Mesenchymal stem cell (in vitro differentiated cells and primary cell): ENCODE results near the gene FGB.

ENCODE experiments used
- DNase-seq: peaks from one replicate; pipeline ENCODE4 v3.0.0-alpha.2; 2013
- H2AFZ ChIP-seq: one replicate; pipeline ENCODE4 v1.6.1; 2013; ENCODE audit warnings: low read depth, mild to moderate bottlenecking, control low read depth, inconsistent platforms, low read length, moderate library complexity
- H2AK5ac ChIP-seq: 2 replicates; pipeline ENCODE4 v1.6.1; 2013; ENCODE audit warnings: low read length, moderate library complexity, mild to moderate bottlenecking, inconsistent platforms; ENCODE audit not compliant: severe bottlenecking
- H2BK120ac ChIP-seq: one replicate; pipeline ENCODE4 v1.6.1; 2013; ENCODE audit warnings: low read depth, mild to moderate bottlenecking, inconsistent platforms, low read length, moderate library complexity
- H2BK12ac ChIP-seq, 2 experiments: one replicate each; pipeline ENCODE4 v1.6.1; 2013; ENCODE audit warnings: inconsistent platforms in 2 of 2, low read length in 2 of 2, mild to moderate bottlenecking in 2 of 2, moderate library complexity in 2 of 2, control low read depth in 1 of 2
- H2BK15ac ChIP-seq: one replicate; pipeline ENCODE4 v1.6.1; 2013; ENCODE audit warnings: mild to moderate bottlenecking, low read depth, inconsistent platforms; ENCODE audit not compliant: poor library complexity, severe bottlenecking
- H2BK5ac ChIP-seq: 2 replicates; pipeline ENCODE4 v1.6.1; 2013; ENCODE audit warnings: low read depth, mild to moderate bottlenecking, low read length, control low read depth, inconsistent platforms; ENCODE audit not compliant: poor library complexity, severe bottlenecking
- H3K14ac ChIP-seq, 2 experiments: one replicate each; pipeline ENCODE4 v1.6.1; 2013; ENCODE audit warnings: inconsistent platforms in 2 of 2, low read length in 2 of 2, control low read depth in 1 of 2, mild to moderate bottlenecking in 1 of 2, moderate library complexity in 1 of 2
- H3K18ac ChIP-seq, 2 experiments: one replicate each; pipeline ENCODE4 v1.6.1; 2013; ENCODE audit warnings: inconsistent platforms in 2 of 2, low read length in 2 of 2, control low read depth in 1 of 2, low read depth in 1 of 2, mild to moderate bottlenecking in 1 of 2
- H3K23ac ChIP-seq, 2 experiments: one replicate each; pipeline ENCODE4 v1.6.1; 2013; ENCODE audit warnings: inconsistent platforms in 2 of 2, low read length in 2 of 2, mild to moderate bottlenecking in 2 of 2, moderate library complexity in 2 of 2, control low read depth in 1 of 2
- H3K27ac ChIP-seq: 2 replicates; pipeline ENCODE4 v1.5.1; 2013; ENCODE audit warnings: mild to moderate bottlenecking, moderate library complexity, low read length, control low read depth, inconsistent platforms; ENCODE audit not compliant: poor library complexity, severe bottlenecking
- H3K27me3 ChIP-seq, 2 experiments: 2 replicates each; pipeline versions ENCODE4 v1.6.1 to v1.7.0; 2013; ENCODE audit warnings: low read length in 2 of 2, mild to moderate bottlenecking in 2 of 2, moderate library complexity in 2 of 2, control low read depth in 1 of 2, inconsistent platforms in 1 of 2; ENCODE audit not compliant: control insufficient read depth in 1 of 2, insufficient read depth in 1 of 2
- H3K36me3 ChIP-seq, 2 experiments: 2 replicates each; pipeline versions ENCODE4 v1.6.1 to v1.7.0; 2013; ENCODE audit warnings: low read length in 2 of 2, control low read depth in 1 of 2, inconsistent platforms in 1 of 2, low read depth in 1 of 2, mild to moderate bottlenecking in 1 of 2; ENCODE audit not compliant: insufficient read depth in 2 of 2, control insufficient read depth in 1 of 2
- H3K4ac ChIP-seq, 2 experiments: one replicate each; pipeline ENCODE4 v1.6.1; 2013; ENCODE audit warnings: inconsistent platforms in 2 of 2, low read length in 2 of 2, mild to moderate bottlenecking in 2 of 2, moderate library complexity in 2 of 2, control low read depth in 1 of 2, low read depth in 1 of 2
- H3K4me1 ChIP-seq: 2 replicates; pipeline ENCODE4 v1.6.1; 2013; ENCODE audit warnings: low read depth, low read length, control low read depth; ENCODE audit not compliant: control insufficient read depth, insufficient read depth
- H3K4me2 ChIP-seq: 2 replicates; pipeline ENCODE4 v1.6.1; 2013; ENCODE audit warnings: low read length, mild to moderate bottlenecking, inconsistent platforms; ENCODE audit not compliant: poor library complexity, severe bottlenecking
- H3K4me3 ChIP-seq, 2 experiments: 2 replicates each; pipeline versions ENCODE4 v1.5.1 to v1.7.0; 2013; ENCODE audit warnings: low read length in 2 of 2, mild to moderate bottlenecking in 2 of 2, control low read depth in 1 of 2, low read depth in 1 of 2; ENCODE audit not compliant: insufficient read depth in 1 of 2
- H3K79me1 ChIP-seq: replicated peaks from 2 replicates; pipeline ENCODE4 v1.6.1; 2013; ENCODE audit warnings: mild to moderate bottlenecking, control low read depth, low read length, inconsistent platforms; ENCODE audit not compliant: poor library complexity, severe bottlenecking
- H3K9ac ChIP-seq: 2 replicates; pipeline ENCODE4 v1.7.0; 2013; ENCODE audit warnings: mild to moderate bottlenecking, low read length, moderate library complexity
- H3K9me3 ChIP-seq: 2 replicates; pipeline ENCODE4 v1.7.0; 2013; ENCODE audit warnings: mild to moderate bottlenecking, low read length; ENCODE audit not compliant: control insufficient read depth
- H4K8ac ChIP-seq: one replicate; pipeline ENCODE4 v1.6.1; 2013; ENCODE audit warnings: inconsistent platforms, mild to moderate bottlenecking, low read length, moderate library complexity
- H4K91ac ChIP-seq: one replicate; pipeline ENCODE4 v1.6.1; 2013; ENCODE audit warnings: mild to moderate bottlenecking, low read length, inconsistent platforms
- WGBS: methylation state at CpG from one replicate; pipeline ENCODE4 v1.1.7; 2013; ENCODE audit warnings: mixed read lengths; 5-methylcytosine and 5-hydroxymethylcytosine counted together

Gene FGB

GRCh38 chr4:154606728-154607723 lies 44.2 kb downstream of the FGB start:
- WGBS = 67% methylated on average over 5 of the region's 6 CpGs
- H3K27ac ChIP-seq = no peak overlapping the region
- no peaks in the 10 kb centered on the region for H3K9me3 ChIP-seq

GRCh38 chr4:154608361-154609252 lies 45.8 kb downstream of the FGB start:
- no peak overlapping the region for H3K9ac ChIP-seq
- no peaks in the 10 kb centered on the region for H3K79me1 ChIP-seq
- no peak overlapping the region for H3K23ac ChIP-seq
- H3K27ac ChIP-seq = no peak overlapping the region
- no peaks in the 10 kb centered on the region for H3K9me3 ChIP-seq
- H3K18ac ChIP-seq = no peak overlapping the region
- no peak overlapping the region for H2AFZ ChIP-seq
- H2BK5ac ChIP-seq = no peak overlapping the region
- no peak overlapping the region for H3K4me2 ChIP-seq
- H2AK5ac ChIP-seq = no peak overlapping the region
- H4K8ac ChIP-seq = no peak overlapping the region
- H4K91ac ChIP-seq = no peak overlapping the region
- H3K4ac ChIP-seq = no peak overlapping the region
- 80% methylated on average over 3 of the region's 3 CpGs for WGBS
- H2BK12ac ChIP-seq = no peak overlapping the region
- no peak overlapping the region for H3K14ac ChIP-seq
- H3K4me1 ChIP-seq = no peaks in the 10 kb centered on the region
- H3K4me3 ChIP-seq = no peak overlapping the region
- peaks cover 0 to 21% of the 10 kb centered on the region in 2 experiments for H3K27me3 ChIP-seq
- H2BK15ac ChIP-seq = no peak overlapping the region
- H3K36me3 ChIP-seq = no peaks in the 10 kb centered on the region
- no peak overlapping the region for H2BK120ac ChIP-seq
- no peak for DNase-seq

More at GRCh38 chr4:154606728-154607723, 44.2 kb downstream of the FGB start:
- Histone ChIP-seq H3K79me1 (no peaks in the 10 kb centered on the region), H2AFZ (no peak overlapping the region), H3K4me1 (no peaks in the 10 kb centered on the region), H3K36me3 (no peaks in the 10 kb centered on the region), H3K4me2 (no peak overlapping the region), H3K23ac (no peak overlapping the region), H4K8ac (no peak overlapping the region), H2BK15ac (no peak overlapping the region), H2BK5ac (no peak overlapping the region), H2AK5ac (no peak overlapping the region), H3K14ac (no peak overlapping the region), H3K18ac (no peak overlapping the region), H4K91ac (no peak overlapping the region), H3K27me3 (peaks cover 0 to 16% of the 10 kb centered on the region in 2 experiments), H3K4ac (no peak overlapping the region), H3K9ac (no peak overlapping the region), H2BK12ac (no peak overlapping the region), H2BK120ac (no peak overlapping the region), H3K4me3 (no peak overlapping the region)
- no peak for DNase-seq

- DNase-seq = no peak
- no CpG with 5 or more reads among the region's 4 CpGs for WGBS
These were observed 46.7 kb downstream of the FGB start for GRCh38 chr4:154609532-154609931.

DNA sequence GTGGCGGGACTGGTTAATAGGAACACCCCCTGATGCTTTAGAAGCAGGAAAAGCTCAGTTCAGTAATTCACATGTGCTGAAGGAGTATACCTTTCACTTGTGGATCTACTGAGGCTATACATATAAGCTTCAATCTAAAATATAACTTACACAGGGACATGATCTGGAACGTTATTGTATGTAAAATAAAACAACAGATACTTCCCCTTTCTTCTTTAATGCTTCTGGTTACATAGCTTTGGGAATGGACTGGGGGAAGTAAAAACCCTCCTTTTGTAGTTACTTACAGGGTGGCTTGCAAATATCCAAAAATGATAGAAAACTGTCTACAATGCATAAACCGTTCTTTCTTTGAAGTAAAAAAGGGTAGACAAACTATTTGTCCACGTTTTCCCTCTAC lies 47.8 kb downstream of the FGB start:
- Histone ChIP-seq H2BK12ac (no peak overlapping the region), H3K27me3 (peaks cover 0 to 21% of the 10 kb centered on the region in 2 experiments), H3K4me2 (no peak overlapping the region), H4K91ac (no peak overlapping the region), H3K27ac (no peak overlapping the region), H3K4me1 (no peaks in the 10 kb centered on the region), H3K79me1 (no peaks in the 10 kb centered on the region), H3K4me3 (no peak overlapping the region), H3K9ac (no peak overlapping the region), H3K18ac (no peak overlapping the region), H2BK120ac (no peak overlapping the region), H3K14ac (no peak overlapping the region), H2AK5ac (no peak overlapping the region), H3K9me3 (no peaks in the 10 kb centered on the region), H2AFZ (no peak overlapping the region), H3K23ac (no peak overlapping the region), H2BK15ac (no peak overlapping the region), H3K36me3 (no peaks in the 10 kb centered on the region), H3K4ac (no peak overlapping the region), H4K8ac (no peak overlapping the region), H2BK5ac (no peak overlapping the region)
- no peak for DNase-seq
- 63% methylated on average over 1 of the region's 4 CpGs for WGBS

More at GRCh38 chr4:154609532-154609931, 46.7 kb downstream of the FGB start:
- Histone ChIP-seq H3K4me3 (no peak overlapping the region), H3K79me1 (no peaks in the 10 kb centered on the region), H2AK5ac (no peak overlapping the region), H3K4me1 (no peaks in the 10 kb centered on the region), H2BK12ac (no peak overlapping the region), H3K9me3 (no peaks in the 10 kb centered on the region), H2BK120ac (no peak overlapping the region), H2BK15ac (no peak overlapping the region), H3K27ac (no peak overlapping the region), H3K27me3 (peaks cover 0 to 21% of the 10 kb centered on the region in 2 experiments), H3K36me3 (no peaks in the 10 kb centered on the region), H3K18ac (no peak overlapping the region), H3K4ac (no peak overlapping the region), H3K9ac (no peak overlapping the region), H2AFZ (no peak overlapping the region), H4K8ac (no peak overlapping the region), H4K91ac (no peak overlapping the region), H3K23ac (no peak overlapping the region), H3K14ac (no peak overlapping the region), H2BK5ac (no peak overlapping the region), H3K4me2 (no peak overlapping the region)
